ENCODE data around the gene ADGRG1. TPM values are rescaled to one million over a fixed set of nuclear protein-coding genes. Genes with fewer than 3 reads are reported as not detected.

ADGRG1 gene
- total and polyA plus RNA-seq, 2 donors (not counting 1 experiment from before 2014, with no cell fraction given): 1.6 to 1.8 TPM

DNA sequence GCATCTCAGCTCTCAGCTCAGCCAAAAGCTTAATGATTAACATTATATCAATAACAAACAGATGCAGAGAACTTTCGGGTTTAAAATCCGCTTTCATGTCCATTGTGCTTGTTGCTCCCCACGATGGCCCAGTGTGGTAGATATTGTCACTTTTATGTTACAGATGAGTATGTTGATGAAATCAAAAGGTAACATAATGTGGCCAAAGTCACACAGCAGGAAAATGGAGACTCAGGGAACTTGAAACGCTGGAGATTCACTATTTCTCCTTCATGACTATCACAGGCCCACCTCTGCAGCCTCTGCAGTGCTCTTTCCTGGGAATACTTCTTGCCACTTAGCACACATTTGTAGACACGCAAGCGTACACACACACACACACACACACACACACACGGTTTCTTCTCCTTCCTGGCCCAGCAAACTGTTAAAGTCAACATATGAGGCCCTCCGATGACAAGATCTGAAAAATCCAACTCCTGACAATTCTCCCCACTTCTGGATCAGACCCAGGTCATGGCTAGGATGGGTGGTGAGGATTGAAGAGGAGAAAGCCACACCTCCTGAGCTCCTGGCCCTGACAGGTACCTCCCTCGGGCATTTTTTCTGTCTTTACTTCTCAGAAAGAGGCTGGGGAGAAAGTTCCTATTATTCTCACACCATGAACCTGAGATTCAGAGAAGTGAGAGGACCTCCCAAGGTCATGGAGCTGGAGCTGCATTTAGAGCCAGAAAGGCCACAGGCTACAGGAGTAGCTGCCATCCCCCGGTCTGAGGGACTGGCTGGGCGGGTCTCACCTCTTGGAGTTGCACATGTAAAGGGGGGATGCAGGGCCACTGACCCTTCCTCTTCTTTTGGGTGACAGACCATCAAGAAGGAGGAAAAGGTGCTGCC, 75.8 kb downstream of the ADGRG1 start:
- no peak overlapping the region for H3K4me2 ChIP-seq (ENCODE audit: extremely low read depth, insufficient read depth, low read length)
- no peaks in the 10 kb centered on the region for H3K9me3 ChIP-seq (ENCODE audit: control insufficient read depth, insufficient read depth, low read depth, low read length)
- H2AFZ ChIP-seq (ENCODE audit: low read length): no peak overlapping the region
- H3K4me1 ChIP-seq (ENCODE audit: control insufficient read depth, extremely low read depth, insufficient read depth, low read length): no peaks in the 10 kb centered on the region
- no peak overlapping the region for H3K4me3 ChIP-seq (replicated peaks in 1 of 4; ENCODE audit: control extremely low read depth in 1 of 4, insufficient read depth in 1 of 4, low read depth in 3 of 4, low read length in 4 of 4)
- H3K9ac ChIP-seq (ENCODE audit: insufficient read depth, low read length): no peak overlapping the region
- H3K27me3 ChIP-seq (ENCODE audit: control insufficient read depth, insufficient read depth, low read length): peaks cover 2% of the 10 kb centered on the region
- H3K79me2 ChIP-seq (ENCODE audit: control insufficient read depth, insufficient read depth, low read length): no peaks in the 10 kb centered on the region
- no peaks in the 10 kb centered on the region for H3K36me3 ChIP-seq (ENCODE audit: control insufficient read depth, insufficient read depth, low read length)
- no peaks in the 10 kb centered on the region for H4K20me1 ChIP-seq (ENCODE audit: control insufficient read depth, extremely low read depth, insufficient read depth, low read length)
- no peak overlapping the region for H3K27ac ChIP-seq (ENCODE audit: insufficient read depth, low read length)
- DNase-seq (ENCODE audit: low read depth in 2 of 2): no peak
- TF ChIP-seq, protein P1, sequence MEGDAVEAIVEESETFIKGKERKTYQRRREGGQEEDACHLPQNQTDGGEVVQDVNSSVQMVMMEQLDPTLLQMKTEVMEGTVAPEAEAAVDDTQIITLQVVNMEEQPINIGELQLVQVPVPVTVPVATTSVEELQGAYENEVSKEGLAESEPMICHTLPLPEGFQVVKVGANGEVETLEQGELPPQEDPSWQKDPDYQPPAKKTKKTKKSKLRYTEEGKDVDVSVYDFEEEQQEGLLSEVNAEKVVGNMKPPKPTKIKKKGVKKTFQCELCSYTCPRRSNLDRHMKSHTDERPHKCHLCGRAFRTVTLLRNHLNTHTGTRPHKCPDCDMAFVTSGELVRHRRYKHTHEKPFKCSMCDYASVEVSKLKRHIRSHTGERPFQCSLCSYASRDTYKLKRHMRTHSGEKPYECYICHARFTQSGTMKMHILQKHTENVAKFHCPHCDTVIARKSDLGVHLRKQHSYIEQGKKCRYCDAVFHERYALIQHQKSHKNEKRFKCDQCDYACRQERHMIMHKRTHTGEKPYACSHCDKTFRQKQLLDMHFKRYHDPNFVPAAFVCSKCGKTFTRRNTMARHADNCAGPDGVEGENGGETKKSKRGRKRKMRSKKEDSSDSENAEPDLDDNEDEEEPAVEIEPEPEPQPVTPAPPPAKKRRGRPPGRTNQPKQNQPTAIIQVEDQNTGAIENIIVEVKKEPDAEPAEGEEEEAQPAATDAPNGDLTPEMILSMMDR (conservative IDR thresholded peaks at IDR 0.05 in 1 of 2, IDR thresholded peaks at IDR 0.05 in 1 of 2; ENCODE audit: low read depth in 1 of 2, low read length in 2 of 2): no peak
- TF ChIP-seq EZH2 (IDR thresholded peaks at IDR 0.05; ENCODE audit: low read length, missing control alignments): no peak

DNA sequence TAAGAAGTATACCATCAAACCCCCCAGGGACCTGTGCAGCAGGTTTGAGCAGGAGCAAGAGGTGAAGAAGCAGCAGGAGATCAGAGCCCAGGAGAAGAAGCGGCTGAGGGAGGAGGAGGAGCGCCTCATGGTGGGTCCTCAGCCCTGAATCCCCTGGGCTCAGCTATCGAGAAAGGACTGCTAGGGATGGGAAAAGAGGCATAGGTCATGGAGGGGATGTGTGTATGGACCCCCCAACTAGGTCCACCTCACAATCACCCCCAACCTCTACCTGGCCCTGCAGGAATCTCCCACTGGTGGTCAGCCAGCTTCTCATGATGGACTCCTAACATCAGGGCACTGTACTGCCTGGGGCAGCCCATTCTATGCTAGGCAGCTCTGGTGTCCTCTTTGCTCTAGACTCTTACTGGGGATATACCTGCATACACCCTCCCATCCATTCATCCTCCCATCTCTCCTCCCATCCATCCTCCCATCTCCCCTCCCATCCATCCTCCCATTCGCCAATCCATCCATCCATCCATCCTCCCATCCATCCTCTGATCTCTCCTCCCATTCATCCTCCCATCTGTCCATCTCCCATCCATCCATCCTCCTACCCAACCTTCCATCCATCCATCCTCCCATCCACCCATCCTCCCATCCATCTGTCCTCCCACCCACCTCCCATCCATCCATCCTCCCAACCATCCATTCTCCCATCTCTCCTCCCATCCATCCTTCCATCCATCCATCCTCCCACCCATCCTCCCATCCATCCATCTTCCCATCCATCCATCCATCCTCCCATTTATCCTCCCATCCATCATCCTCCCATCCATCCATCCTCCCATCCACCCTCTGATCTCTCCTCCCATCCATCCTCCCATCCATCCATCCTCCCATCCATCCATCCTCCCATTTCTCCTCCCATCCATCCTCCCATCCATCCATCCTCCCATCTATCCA, 76.7 kb downstream of the ADGRG1 start:
- no peak overlapping the region for H3K4me3 ChIP-seq (replicated peaks in 1 of 4; ENCODE audit: control extremely low read depth in 1 of 4, insufficient read depth in 1 of 4, low read depth in 3 of 4, low read length in 4 of 4)
- H3K9me3 ChIP-seq (ENCODE audit: control insufficient read depth, insufficient read depth, low read depth, low read length): no peaks in the 10 kb centered on the region
- no peaks in the 10 kb centered on the region for H3K79me2 ChIP-seq (ENCODE audit: control insufficient read depth, insufficient read depth, low read length)
- no peak overlapping the region for H2AFZ ChIP-seq (ENCODE audit: low read length)
- no peaks in the 10 kb centered on the region for H3K36me3 ChIP-seq (ENCODE audit: control insufficient read depth, insufficient read depth, low read length)
- no peaks in the 10 kb centered on the region for H4K20me1 ChIP-seq (ENCODE audit: control insufficient read depth, extremely low read depth, insufficient read depth, low read length)
- no peak overlapping the region for H3K9ac ChIP-seq (ENCODE audit: insufficient read depth, low read length)
- H3K27me3 ChIP-seq (ENCODE audit: control insufficient read depth, insufficient read depth, low read length): peaks cover 6% of the 10 kb centered on the region
- DNase-seq (ENCODE audit: low read depth in 2 of 2): no peak
- H3K27ac ChIP-seq (ENCODE audit: insufficient read depth, low read length): no peak overlapping the region
- H3K4me2 ChIP-seq (ENCODE audit: extremely low read depth, insufficient read depth, low read length): no peak overlapping the region
- no peaks in the 10 kb centered on the region for H3K4me1 ChIP-seq (ENCODE audit: control insufficient read depth, extremely low read depth, insufficient read depth, low read length)
- TF ChIP-seq EZH2 (IDR thresholded peaks at IDR 0.05; ENCODE audit: low read length, missing control alignments): no peak
- TF ChIP-seq, protein P1 (conservative IDR thresholded peaks at IDR 0.05 in 1 of 2, IDR thresholded peaks at IDR 0.05 in 1 of 2; ENCODE audit: low read depth in 1 of 2, low read length in 2 of 2): no peak

DNA sequence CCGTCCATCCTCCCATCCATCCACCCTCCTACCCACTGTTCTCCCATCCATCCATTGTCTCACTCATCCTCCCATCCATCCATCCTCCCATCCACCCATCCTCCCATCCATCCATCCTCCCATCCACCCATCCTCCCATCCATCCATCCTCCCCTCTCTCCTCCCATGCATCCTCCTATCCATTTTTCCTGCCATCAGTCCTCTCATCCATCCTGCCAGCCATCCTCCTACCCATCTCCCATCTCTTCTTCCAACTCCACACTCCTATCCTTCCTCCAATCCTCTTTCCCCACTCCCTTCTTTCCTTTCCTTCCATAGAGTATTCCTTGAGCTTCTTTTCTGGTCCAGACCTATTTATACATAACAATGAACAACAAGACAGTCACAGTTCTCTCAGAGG, 78.3 kb downstream of the ADGRG1 start:
- no peak overlapping the region for H3K27ac ChIP-seq (ENCODE audit: insufficient read depth, low read length)

More for the DNA sequence above, 78.3 kb downstream of the ADGRG1 start:
- Histone ChIP-seq H3K79me2 (ENCODE audit: control insufficient read depth, insufficient read depth, low read length) (no peaks in the 10 kb centered on the region), H2AFZ (ENCODE audit: low read length) (no peak overlapping the region), H3K4me2 (ENCODE audit: extremely low read depth, insufficient read depth, low read length) (no peak overlapping the region), H3K27me3 (ENCODE audit: control insufficient read depth, insufficient read depth, low read length) (peaks cover 9% of the 10 kb centered on the region), H3K36me3 (ENCODE audit: control insufficient read depth, insufficient read depth, low read length) (no peaks in the 10 kb centered on the region), H4K20me1 (ENCODE audit: control insufficient read depth, extremely low read depth, insufficient read depth, low read length) (no peaks in the 10 kb centered on the region), H3K9me3 (ENCODE audit: control insufficient read depth, insufficient read depth, low read depth, low read length) (no peaks in the 10 kb centered on the region), H3K9ac (ENCODE audit: insufficient read depth, low read length) (no peak overlapping the region), H3K4me3 (replicated peaks in 1 of 4; ENCODE audit: control extremely low read depth in 1 of 4, insufficient read depth in 1 of 4, low read depth in 3 of 4, low read length in 4 of 4) (no peak overlapping the region), H3K4me1 (ENCODE audit: control insufficient read depth, extremely low read depth, insufficient read depth, low read length) (no peaks in the 10 kb centered on the region)
- TF ChIP-seq EZH2 (IDR thresholded peaks at IDR 0.05; ENCODE audit: low read length, missing control alignments): no peak
- TF ChIP-seq, protein P1 (conservative IDR thresholded peaks at IDR 0.05 in 1 of 2, IDR thresholded peaks at IDR 0.05 in 1 of 2; ENCODE audit: low read depth in 1 of 2, low read length in 2 of 2): no peak
- no peak for DNase-seq (ENCODE audit: low read depth in 2 of 2)
